Stimulated activated naive CD8-positive, alpha-beta T cell treated with anti-CD3 and anti-CD28 coated beads, Interleukin-15, Interleukin-2, amounts not matched to agents 100 ng/mL and 50 ng/mL, for 24 hours (primary cell): ENCODE data around the gene SRI.
A peak's percentile ranks its signal among the peaks of the same experiment; 100 is the strongest.

Experiments used
- H3K27ac Mint-ChIP-seq: one replicate; pipeline ENCODE4 v1.8.0; 2021; ENCODE audit warnings: mild to moderate bottlenecking, mixed read lengths
- H3K27me3 Mint-ChIP-seq: one replicate; pipeline ENCODE4 v1.8.0; 2021; ENCODE audit warnings: mixed read lengths
- H3K36me3 Mint-ChIP-seq: one replicate; pipeline ENCODE4 v1.8.0; 2021; ENCODE audit warnings: low read depth, mixed read lengths
- H3K4me1 Mint-ChIP-seq: one replicate; pipeline ENCODE4 v1.8.0; 2021; ENCODE audit warnings: low read depth, mixed read lengths
- H3K4me3 Mint-ChIP-seq: one replicate; pipeline ENCODE4 v1.8.0; 2021; ENCODE audit warnings: mild to moderate bottlenecking, mixed read lengths
- H3K9me3 Mint-ChIP-seq: one replicate; pipeline ENCODE4 v1.8.0; 2021; ENCODE audit warnings: mixed read lengths

Gene SRI

DNA sequence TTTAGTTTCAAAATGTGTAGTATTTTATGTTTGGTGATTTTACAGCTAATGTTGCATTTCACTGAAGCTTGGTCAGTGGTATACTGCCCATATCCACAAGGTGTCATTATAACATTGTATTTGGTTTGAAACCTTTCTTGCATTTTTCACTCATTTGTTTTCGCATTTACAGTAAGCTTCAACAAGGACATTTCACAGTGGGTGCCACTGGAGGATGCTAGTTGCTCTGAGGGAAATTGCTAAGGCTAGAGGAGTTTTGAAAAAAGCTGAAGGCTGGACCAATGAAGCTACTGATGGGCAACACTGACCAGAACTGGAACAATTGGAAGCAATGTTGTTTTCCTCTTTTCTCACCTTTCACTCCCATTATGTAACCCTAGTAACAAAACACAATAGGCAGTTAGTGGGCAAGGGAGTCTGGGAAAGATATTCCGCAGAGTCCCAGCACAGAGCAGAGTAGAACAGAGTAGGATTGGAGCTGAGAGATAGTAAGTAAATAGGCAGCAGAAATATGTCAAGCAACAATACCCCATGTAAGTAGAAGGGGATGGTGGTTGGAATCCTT is 23.6 kb upstream of the SRI start:
- H3K4me1 Mint-ChIP-seq = no peaks in the 10 kb centered on the region
- H3K4me3 Mint-ChIP-seq = no peak overlapping the region
- no peak overlapping the region for H3K27ac Mint-ChIP-seq
- no peaks in the 10 kb centered on the region for H3K36me3 Mint-ChIP-seq
- no peaks in the 10 kb centered on the region for H3K9me3 Mint-ChIP-seq
- peaks cover 28% of the 10 kb centered on the region for H3K27me3 Mint-ChIP-seq

DNA sequence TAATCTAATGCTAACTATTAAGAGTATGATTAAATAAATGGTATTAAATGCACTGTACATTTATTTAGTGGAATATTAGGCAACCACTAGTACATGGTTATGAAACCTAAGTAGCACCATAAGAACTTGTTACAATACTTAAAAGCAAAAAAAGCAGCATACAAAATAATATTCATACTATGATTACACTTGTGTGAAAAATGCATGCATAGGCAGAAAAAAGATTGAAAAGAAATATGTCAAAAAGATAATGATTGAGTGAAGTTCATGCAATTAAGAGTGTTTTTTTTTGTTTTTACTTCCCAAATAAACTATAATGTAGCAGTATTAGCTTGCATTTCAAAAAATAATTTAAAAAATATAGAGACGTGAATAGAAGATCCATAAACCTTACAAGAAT is 20.0 kb upstream of the SRI start:
- Mint-ChIP-seq H3K4me3 (no peak overlapping the region), H3K27ac (no peak overlapping the region), H3K4me1 (no peaks in the 10 kb centered on the region), H3K36me3 (no peaks in the 10 kb centered on the region), H3K9me3 (no peaks in the 10 kb centered on the region), H3K27me3 (peaks cover 22% of the 10 kb centered on the region)

DNA sequence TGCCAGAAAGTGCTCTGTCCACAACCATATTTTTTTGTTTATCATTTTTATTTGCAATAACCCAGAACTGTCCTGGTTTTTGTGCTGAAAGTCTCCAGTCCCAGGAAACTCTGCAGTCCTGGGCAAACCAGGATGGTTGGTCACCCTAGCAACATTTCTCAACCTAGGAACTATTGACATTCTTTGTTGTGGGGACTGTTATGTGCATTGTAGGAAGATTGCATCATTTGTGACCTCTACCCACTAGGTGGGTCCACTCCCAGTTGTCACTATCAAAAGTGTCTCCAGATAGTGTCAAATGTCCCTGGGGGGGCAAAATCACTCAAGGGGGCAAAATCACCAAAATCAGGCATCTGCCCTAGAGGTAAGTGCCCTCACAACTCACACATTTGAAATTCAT is 14.0 kb upstream of the SRI start:
- no peak overlapping the region for H3K27ac Mint-ChIP-seq
- no peaks in the 10 kb centered on the region for H3K4me1 Mint-ChIP-seq
- H3K27me3 Mint-ChIP-seq = peaks cover 17% of the 10 kb centered on the region
- no peak overlapping the region for H3K4me3 Mint-ChIP-seq
- H3K9me3 Mint-ChIP-seq = no peaks in the 10 kb centered on the region
- no peaks in the 10 kb centered on the region for H3K36me3 Mint-ChIP-seq

DNA sequence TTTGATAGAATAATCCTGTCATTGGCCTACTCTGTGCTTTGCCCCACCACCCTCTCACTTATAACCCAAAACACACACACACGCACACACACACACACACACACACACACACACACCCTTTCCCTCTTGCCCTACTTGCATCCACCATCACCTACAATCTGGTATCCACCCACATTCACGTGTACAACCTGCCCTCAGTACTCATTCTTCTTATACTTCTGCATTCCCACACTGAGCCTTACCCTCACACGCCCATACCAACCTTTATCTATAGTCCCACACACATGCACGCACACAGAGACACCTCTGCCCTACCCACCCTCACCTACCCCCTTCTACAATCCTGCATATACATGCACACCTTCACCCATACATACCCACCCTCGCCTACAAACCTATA is 10.8 kb upstream of the SRI start:
- no peaks in the 10 kb centered on the region for H3K36me3 Mint-ChIP-seq
- no peaks in the 10 kb centered on the region for H3K4me1 Mint-ChIP-seq
- H3K27me3 Mint-ChIP-seq = peaks cover 32% of the 10 kb centered on the region
- no peaks in the 10 kb centered on the region for H3K9me3 Mint-ChIP-seq
- no peak overlapping the region for H3K4me3 Mint-ChIP-seq
- H3K27ac Mint-ChIP-seq = no peak overlapping the region

DNA sequence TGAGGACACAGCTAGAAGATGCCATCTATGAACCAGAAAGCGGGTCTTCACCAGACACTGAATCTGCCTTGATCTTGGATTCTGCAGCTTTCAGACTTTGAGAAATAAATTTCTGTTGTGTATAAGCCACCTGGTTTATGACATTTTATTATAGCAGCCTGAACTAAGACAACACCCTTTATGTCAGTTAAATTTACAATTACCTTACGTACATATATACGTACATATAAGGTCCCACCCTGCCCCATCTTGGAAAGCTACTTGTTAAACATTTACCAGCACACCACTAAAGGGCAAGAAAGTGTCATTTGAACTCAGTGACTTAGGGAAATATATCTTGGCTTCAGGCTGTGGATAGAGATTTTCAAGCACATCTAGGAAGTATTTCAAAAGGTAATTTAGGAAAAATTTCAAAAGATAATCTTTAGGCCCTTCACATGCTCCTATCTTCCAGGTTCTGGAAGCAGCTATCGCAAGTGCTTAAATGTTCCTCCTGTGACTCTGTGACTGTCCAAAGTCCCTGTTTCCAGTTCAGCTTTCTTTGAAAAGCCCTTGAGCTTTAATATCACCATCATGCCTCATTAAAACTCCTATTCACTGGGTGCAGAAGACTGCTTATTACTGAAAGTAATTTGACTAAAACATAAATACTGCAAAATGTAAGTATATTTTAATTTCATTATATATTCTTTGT is 9.6 kb upstream of the SRI start:
- H3K27me3 Mint-ChIP-seq = peaks cover 27% of the 10 kb centered on the region
- no peak overlapping the region for H3K27ac Mint-ChIP-seq
- no peaks in the 10 kb centered on the region for H3K36me3 Mint-ChIP-seq
- H3K4me3 Mint-ChIP-seq = no peak overlapping the region
- no peaks in the 10 kb centered on the region for H3K4me1 Mint-ChIP-seq
- no peaks in the 10 kb centered on the region for H3K9me3 Mint-ChIP-seq

DNA sequence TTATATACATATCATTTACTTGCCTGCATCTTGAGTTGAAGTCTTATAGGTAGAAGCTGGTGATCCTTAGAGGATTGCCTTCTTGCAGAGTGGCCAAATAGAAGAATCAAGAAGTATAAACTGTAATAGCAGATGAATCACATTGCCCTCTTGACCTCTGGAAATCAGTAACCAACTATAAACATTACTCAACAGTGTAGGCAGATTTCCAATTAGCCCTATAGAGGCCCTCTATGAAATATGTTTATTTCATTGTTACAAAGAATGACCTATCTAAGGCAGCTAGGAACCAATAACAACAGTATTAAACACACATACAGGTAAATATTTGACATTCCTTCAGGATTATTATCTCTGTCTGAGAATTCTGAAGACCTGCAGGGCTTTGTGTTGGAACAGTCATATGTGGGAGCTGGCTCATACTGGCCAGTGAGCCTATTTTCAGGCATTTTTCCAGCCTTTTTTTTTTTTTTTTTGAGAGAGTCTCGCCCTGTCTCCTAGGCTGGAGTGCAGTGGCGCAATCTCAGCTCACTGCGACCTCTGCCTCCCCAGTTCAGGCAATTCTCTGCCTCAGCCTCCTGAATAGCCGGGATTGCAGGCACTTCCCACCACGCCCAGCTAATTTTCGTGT is 7.2 kb upstream of the SRI start:
- Mint-ChIP-seq H3K27ac (no peak overlapping the region), H3K4me1 (no peaks in the 10 kb centered on the region), H3K27me3 (peaks cover 27% of the 10 kb centered on the region), H3K9me3 (no peaks in the 10 kb centered on the region), H3K36me3 (no peaks in the 10 kb centered on the region), H3K4me3 (no peak overlapping the region)

DNA sequence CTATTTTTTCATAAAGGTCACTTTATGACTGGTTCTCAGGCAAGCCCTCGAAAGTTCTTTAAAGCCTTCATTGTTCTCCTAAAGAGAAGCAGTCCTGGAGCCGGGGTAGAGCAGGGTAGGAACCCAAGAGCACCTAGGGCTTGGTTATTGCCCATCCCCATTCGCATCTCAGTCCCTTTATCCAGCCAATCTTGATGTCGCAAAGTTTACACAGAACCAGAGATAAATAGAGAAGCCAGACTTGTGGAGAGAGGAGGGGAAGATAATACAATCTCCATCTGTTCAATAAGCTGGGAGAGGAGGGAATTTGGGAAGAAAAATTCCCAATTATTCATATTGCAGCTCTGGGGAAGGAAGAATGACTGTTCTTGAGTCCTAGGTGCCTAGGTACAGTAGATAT is 6.4 kb upstream of the SRI start:
- Mint-ChIP-seq H3K4me3 (no peak overlapping the region), H3K36me3 (no peaks in the 10 kb centered on the region), H3K27me3 (peaks cover 27% of the 10 kb centered on the region), H3K4me1 (peaks cover 1% of the 10 kb centered on the region), H3K27ac (no peak overlapping the region), H3K9me3 (no peaks in the 10 kb centered on the region)

DNA sequence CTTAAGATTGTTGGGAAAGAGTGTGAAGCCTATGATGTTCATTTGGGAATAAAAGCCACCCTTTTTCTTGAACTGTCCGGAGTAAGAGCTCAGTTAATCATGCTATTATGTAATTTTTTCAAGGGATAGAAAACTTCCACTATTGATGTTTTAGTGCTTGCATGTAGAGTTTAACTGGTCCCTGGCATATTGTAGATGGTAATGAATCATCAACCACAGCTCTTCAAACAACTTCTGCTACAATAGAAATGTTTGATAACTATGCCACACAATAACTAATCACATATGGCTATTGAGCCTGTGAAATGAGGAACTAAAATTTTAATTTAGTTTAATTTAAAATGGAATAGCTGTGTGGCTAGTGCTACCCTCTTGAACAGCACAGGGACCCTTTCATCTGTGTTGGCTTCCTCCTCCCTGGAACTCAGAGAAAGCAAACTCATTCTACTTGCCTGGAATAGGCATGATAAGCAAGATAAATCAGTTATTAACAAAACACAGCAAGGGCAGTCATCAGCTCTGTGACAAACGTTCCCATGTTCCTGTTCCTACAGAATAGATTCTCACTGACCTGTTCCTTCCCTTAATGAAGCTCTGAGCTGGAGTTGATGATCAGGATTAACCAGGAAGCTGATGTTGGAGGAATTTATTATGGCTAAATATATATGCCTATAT is 4.9 kb upstream of the SRI start:
- Mint-ChIP-seq H3K36me3 (no peaks in the 10 kb centered on the region), H3K9me3 (no peaks in the 10 kb centered on the region), H3K4me1 (peaks cover 12% of the 10 kb centered on the region), H3K27ac (no peak overlapping the region), H3K27me3 (peaks cover 22% of the 10 kb centered on the region), H3K4me3 (no peak overlapping the region)

DNA sequence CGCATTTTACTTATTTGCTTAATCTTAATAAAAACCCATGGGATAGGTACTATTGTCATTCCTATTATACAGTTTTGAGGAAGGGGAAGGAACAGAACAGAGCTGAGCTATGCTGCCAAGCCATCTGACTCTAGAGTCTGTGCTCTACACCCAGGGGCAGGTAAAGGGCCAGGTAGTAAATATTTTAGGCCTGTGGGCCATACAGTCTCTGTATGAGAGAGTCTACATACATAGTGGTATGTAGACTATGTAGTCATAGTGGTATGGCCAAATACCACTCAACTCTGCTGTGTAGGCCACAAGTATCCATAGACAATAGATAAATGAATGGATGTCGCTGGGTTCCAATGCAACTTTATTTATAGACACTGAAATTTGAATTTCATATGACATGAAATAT is 3.4 kb upstream of the SRI start:
- Mint-ChIP-seq H3K9me3 (no peaks in the 10 kb centered on the region), H3K4me1 (peaks cover 12% of the 10 kb centered on the region), H3K27me3 (peaks cover 15% of the 10 kb centered on the region), H3K27ac (no peak overlapping the region), H3K4me3 (no peak overlapping the region), H3K36me3 (peaks cover 6% of the 10 kb centered on the region)

DNA sequence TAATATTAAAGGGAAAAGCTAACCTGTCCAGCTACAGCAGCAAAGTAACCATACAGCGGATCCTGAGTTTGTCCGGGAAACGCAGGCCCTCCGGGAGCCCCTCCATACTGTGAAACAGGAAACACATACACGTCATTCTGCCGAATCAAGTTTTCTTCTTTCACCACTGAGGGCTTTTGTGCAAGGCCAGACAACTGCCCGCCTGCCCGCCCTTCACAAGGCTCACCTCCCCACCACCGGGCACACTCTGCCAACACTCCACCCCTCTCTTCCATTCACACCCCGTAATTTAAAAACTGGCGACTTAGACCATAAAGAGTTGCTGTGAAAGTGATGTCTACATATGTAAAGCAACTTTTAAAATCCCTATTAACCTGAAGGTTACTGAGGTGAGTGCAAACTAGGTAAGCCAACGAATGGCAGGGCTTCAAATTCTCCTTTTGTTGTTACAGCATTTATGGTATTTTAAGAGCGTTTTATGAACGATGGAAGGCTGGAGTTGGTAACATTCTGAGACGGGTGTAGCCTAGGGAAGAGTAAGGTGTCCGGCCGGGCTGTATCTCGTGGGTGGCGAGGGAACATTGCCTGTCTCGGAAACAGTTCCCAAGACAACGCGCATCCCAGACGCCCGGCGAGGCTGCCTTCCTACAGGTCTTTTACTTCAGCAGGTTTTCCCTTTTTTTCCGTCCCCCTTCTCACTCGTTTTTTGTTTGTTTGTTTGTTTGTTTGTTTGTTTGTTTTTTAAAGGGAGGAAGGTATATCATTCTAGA is 817 bp downstream of the SRI start:
- H3K27me3 Mint-ChIP-seq = no peaks in the 10 kb centered on the region
- peaks cover 39% of the 10 kb centered on the region for H3K36me3 Mint-ChIP-seq
- H3K27ac Mint-ChIP-seq = peak overlapping the region; percentile 88
- no peaks in the 10 kb centered on the region for H3K9me3 Mint-ChIP-seq
- peaks cover 37% of the 10 kb centered on the region for H3K4me1 Mint-ChIP-seq
- H3K4me3 Mint-ChIP-seq = peak overlapping the region; percentile 94

DNA sequence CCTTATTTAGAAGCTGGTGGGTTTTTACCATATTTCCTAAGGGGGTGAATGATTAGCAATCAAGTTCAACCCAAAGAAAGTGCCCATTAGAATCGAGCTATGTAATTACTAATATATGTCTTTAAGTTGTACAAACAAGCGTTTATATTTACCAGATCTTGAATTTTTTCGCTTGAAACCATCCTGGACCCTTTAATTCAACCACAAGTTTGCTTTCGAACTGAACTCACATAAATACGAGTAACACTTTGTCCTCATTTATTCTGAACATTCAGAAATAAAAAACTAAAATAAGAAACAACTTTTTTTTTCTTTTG is 1.5 kb downstream of the SRI start:
- no peaks in the 10 kb centered on the region for H3K27me3 Mint-ChIP-seq
- H3K27ac Mint-ChIP-seq = peak overlapping the region; percentile 88
- peak overlapping the region; percentile 94 for H3K4me3 Mint-ChIP-seq
- peaks cover 40% of the 10 kb centered on the region for H3K4me1 Mint-ChIP-seq
- no peaks in the 10 kb centered on the region for H3K9me3 Mint-ChIP-seq
- H3K36me3 Mint-ChIP-seq = peaks cover 46% of the 10 kb centered on the region

DNA sequence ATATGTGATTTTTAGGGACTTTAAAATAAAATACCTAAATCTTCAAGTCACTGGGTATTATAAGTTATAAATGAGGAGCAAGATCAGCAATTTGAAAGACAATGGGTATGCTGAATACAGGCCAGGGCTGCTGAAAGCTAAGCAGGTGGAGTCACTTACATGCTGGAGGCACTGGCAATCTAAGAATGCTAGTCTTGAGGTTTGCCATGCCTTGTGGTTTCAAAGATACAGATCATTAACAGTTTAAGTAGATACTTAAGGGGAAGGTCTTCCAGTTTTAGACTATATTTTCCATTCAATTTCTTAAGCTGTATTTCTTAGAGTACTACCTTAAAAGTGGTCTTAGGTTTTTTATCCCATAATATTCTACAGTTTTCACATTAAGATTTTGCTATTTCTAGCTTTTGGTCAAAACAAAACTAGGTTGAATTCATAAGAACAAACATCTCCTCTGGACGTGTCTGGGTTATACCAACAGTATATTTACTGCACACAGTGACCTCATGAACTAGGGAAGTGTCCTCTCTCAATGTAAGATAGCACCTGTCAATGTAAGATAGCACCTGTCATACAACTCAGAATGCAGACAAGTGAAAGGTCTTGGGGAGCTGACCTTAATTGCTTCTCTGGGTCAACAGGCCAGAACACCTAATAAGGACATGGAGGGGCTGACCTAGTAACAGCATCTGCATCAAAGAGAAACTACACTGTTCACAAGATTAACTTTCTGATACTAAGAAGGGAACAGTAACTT is 2.0 kb downstream of the SRI start:
- peaks cover 51% of the 10 kb centered on the region for H3K36me3 Mint-ChIP-seq
- no peaks in the 10 kb centered on the region for H3K9me3 Mint-ChIP-seq
- H3K27ac Mint-ChIP-seq = peak overlapping the region; percentile 88
- peaks cover 40% of the 10 kb centered on the region for H3K4me1 Mint-ChIP-seq
- H3K27me3 Mint-ChIP-seq = no peaks in the 10 kb centered on the region
- peak overlapping the region; percentile 94 for H3K4me3 Mint-ChIP-seq

DNA sequence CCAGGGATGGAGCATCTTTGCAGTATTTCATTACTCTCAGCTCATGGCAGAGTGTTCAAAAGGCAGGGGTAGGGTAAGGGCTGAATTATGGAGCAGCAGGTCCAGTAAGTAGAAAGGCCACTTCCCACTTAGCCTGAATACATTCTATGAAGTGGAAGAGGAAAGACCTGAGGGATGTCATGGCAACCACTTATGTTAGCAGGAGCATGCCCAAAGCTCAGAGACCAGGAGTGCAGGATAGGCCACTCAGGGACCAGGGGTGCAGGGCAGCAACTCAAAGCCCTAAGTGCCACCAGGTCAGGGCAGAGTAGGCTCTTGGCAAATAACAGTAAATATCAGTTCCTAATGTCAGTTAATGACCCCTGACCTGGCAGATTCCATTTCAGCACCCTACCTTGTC is 3.6 kb downstream of the SRI start:
- no peak overlapping the region for H3K27ac Mint-ChIP-seq
- no peaks in the 10 kb centered on the region for H3K9me3 Mint-ChIP-seq
- H3K27me3 Mint-ChIP-seq = no peaks in the 10 kb centered on the region
- peaks cover 59% of the 10 kb centered on the region for H3K36me3 Mint-ChIP-seq
- no peak overlapping the region for H3K4me3 Mint-ChIP-seq
- peaks cover 40% of the 10 kb centered on the region for H3K4me1 Mint-ChIP-seq

DNA sequence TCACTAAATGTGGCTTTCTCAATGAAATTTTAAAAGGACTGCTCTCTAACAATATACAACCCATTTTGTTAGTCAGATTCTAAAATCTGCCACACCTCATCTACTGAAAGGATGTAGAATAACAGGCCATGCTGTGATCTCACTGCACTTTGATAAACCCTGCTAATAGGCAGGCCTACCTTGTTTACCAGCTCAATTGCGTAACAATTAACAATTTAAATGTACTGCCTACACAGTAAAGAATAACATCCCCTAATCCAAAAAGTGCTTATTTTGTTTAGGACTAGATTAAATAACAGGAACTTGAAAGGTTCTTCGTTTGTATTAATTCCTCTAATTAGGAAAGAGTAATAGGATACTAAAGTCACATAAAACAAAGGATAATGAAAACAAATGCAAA is 4.5 kb downstream of the SRI start:
- no peaks in the 10 kb centered on the region for H3K9me3 Mint-ChIP-seq
- no peaks in the 10 kb centered on the region for H3K27me3 Mint-ChIP-seq
- H3K36me3 Mint-ChIP-seq = peaks cover 63% of the 10 kb centered on the region
- no peak overlapping the region for H3K4me3 Mint-ChIP-seq
- H3K4me1 Mint-ChIP-seq = peaks cover 31% of the 10 kb centered on the region
- no peak overlapping the region for H3K27ac Mint-ChIP-seq
